Endothelial cell of umbilical vein (primary cell): Measurements from ENCODE around the gene CAPN2. TPM values are rescaled to one million over a fixed set of nuclear protein-coding genes. Genes with fewer than 3 reads are reported as not detected.
A peak's percentile ranks its signal among the peaks of the same experiment; 100 is the strongest.

Experiments
- BruUV-seq: library from RNA; stranded (reverse); fragments of 400-500 nt; replicated peaks from 2 replicates; lab custom pipeline; 2021; lab: Mats Ljungman, UMichigan
- CTCF ChIA-PET: fragments of 300-600, 350-600 bp; sonication (Branson Sonifier 250); formaldehyde crosslinking; loops from one replicate; lab custom pipeline; 2021; ENCODE audit warnings: antibody characterized with exemption, inconsistent platforms; lab: Charles Lee
- POLR2A ChIA-PET: fragments of 300-600, 350-600 bp; sonication (Branson Sonifier 250); formaldehyde crosslinking; loops from one replicate; lab custom pipeline; 2021; ENCODE audit warnings: antibody characterized with exemption, inconsistent platforms; lab: Charles Lee
- DNase-seq: peaks from one replicate; pipeline ENCODE4 v3.0.0-alpha.2; 2011; ENCODE audit warnings: low read depth, low spot score
- FAIRE-seq: peaks from 2 replicates; lab custom pipeline; 2011; peaks lifted over from hg19 to GRCh38; lab: Jason Lieb, UNC
- H2AFZ ChIP-seq: 2 replicates; pipeline ENCODE4 v1.6.0; 2012; ENCODE audit warnings: low read depth, low read length, control low read depth, inconsistent platforms
- H3K27ac ChIP-seq: 2 replicates; pipeline ENCODE4 v1.5.1; 2011; ENCODE audit warnings: low read depth, mild to moderate bottlenecking, control low read depth, low read length, moderate library complexity; ENCODE audit not compliant: insufficient read depth
- H3K27me3 ChIP-seq, 2 experiments: 2 replicates each; pipeline versions ENCODE4 v1.6.0 to v1.6.1; 2011; ENCODE audit warnings: low read length in 2 of 2, mixed read lengths in 1 of 2; ENCODE audit not compliant: control insufficient read depth in 2 of 2, insufficient read depth in 2 of 2
- H3K36me3 ChIP-seq, 2 experiments: 2 replicates in 1 of 2; 3 replicates in 1 of 2; pipeline ENCODE4 v1.5.1; 2011; ENCODE audit warnings: low read length in 2 of 2, mild to moderate bottlenecking in 1 of 2, moderate library complexity in 1 of 2; ENCODE audit not compliant: control insufficient read depth in 2 of 2, insufficient read depth in 2 of 2; ENCODE audit errors: extremely low read depth in 1 of 2
- H3K4me1 ChIP-seq: 3 replicates; pipeline ENCODE4 v1.5.1; 2011; ENCODE audit warnings: mild to moderate bottlenecking, low read length; ENCODE audit not compliant: control insufficient read depth, insufficient read depth; ENCODE audit errors: extremely low read depth
- H3K4me2 ChIP-seq: 2 replicates; pipeline ENCODE4 v1.6.1; 2011; ENCODE audit warnings: low read length, control low read depth, mixed read lengths; ENCODE audit not compliant: insufficient read depth
- H3K4me3 ChIP-seq, 3 experiments: fragments of 200-600 bp in 1 of 3; sonication (generic), shearing (Covaris generic) in 1 of 3; replicated peaks in 1 of 3; 2 replicates each; pipeline ENCODE4 v1.5.1; 2011 to 2016; ENCODE audit warnings: control low read depth in 3 of 3, low read length in 3 of 3, mild to moderate bottlenecking in 2 of 3, inconsistent platforms in 1 of 3, low read depth in 1 of 3, moderate library complexity in 1 of 3; ENCODE audit not compliant: insufficient read depth in 1 of 3
- H3K79me2 ChIP-seq: 2 replicates; pipeline ENCODE4 v1.6.0; 2012; ENCODE audit warnings: low read length, inconsistent platforms; ENCODE audit not compliant: control insufficient read depth, insufficient read depth
- H3K9ac ChIP-seq: replicated peaks from 2 replicates; pipeline ENCODE3; 2011; ENCODE audit warnings: low read length, control low read depth; ENCODE audit not compliant: insufficient read depth; ENCODE audit errors: extremely low read depth
- H3K9me1 ChIP-seq: replicated peaks from 3 replicates; pipeline ENCODE4 v1.6.0; 2011; ENCODE audit warnings: mild to moderate bottlenecking, low read length; ENCODE audit not compliant: control insufficient read depth, insufficient read depth; ENCODE audit errors: extremely low read depth
- H3K9me3 ChIP-seq: replicated peaks from 2 replicates; pipeline ENCODE4 v1.5.1; 2012; ENCODE audit warnings: low read length, inconsistent platforms; ENCODE audit not compliant: control insufficient read depth, insufficient read depth
- H4K20me1 ChIP-seq: replicated peaks from 2 replicates; pipeline ENCODE3; 2011; ENCODE audit warnings: mild to moderate bottlenecking, low read length; ENCODE audit not compliant: control insufficient read depth, insufficient read depth; ENCODE audit errors: extremely low read depth
- CTCF ChIP-seq, 2 donors: IDR thresholded peaks; 1 replicate in 1 of 2; 2 replicates in 1 of 2; pipeline ENCODE4 v1.5.1; 2011; ENCODE audit warnings: low read length in 2 of 2, mild to moderate bottlenecking in 2 of 2, moderate library complexity in 2 of 2, control low read depth in 1 of 2, inconsistent platforms in 1 of 2, low read depth in 1 of 2; ENCODE audit not compliant: insufficient read depth in 1 of 2; ENCODE audit errors: extremely low read depth in 1 of 2
- EZH2 ChIP-seq: IDR thresholded peaks from 2 replicates; pipeline ENCODE4 v1.6.1; 2012; ENCODE audit warnings: borderline replicate concordance, low read depth, mild to moderate bottlenecking, moderate library complexity, low read length, inconsistent platforms; ENCODE audit not compliant: severe bottlenecking
- GATA2 ChIP-seq: IDR thresholded peaks from 2 replicates; pipeline ENCODE4 v1.7.0; 2011; ENCODE audit warnings: low read depth, mild to moderate bottlenecking, moderate library complexity, mixed read lengths, low read length; ENCODE audit not compliant: insufficient read length, insufficient read depth
- JUN ChIP-seq: IDR thresholded peaks from 2 replicates; pipeline ENCODE4 v1.6.1; 2011; ENCODE audit warnings: borderline replicate concordance, low read depth; ENCODE audit not compliant: insufficient read length, insufficient read depth
- POLR2AphosphoS5 ChIP-seq: IDR thresholded peaks from 2 replicates; pipeline ENCODE4 v1.6.1; 2012; ENCODE audit warnings: low read depth, mild to moderate bottlenecking, control low read depth, low read length, moderate library complexity; ENCODE audit not compliant: insufficient read depth
- dilution Hi-C: fragments of 300-500 bp; cut with MboI; formaldehyde crosslinking; loops from one replicate; pipeline ENCODE4 v1.15.0; 2019; ENCODE audit warnings: low sequenced_read_pairs; ENCODE audit not compliant: extremely low pct_ligation_motif_present
- intact Hi-C: fragments of 100-400 bp; cut with micrococcal nuclease; formaldehyde crosslinking; loops from one replicate; pipeline ENCODE4 v1.10.0; 2022
- polyA plus RNA-seq, 4 experiments: library from polyadenylated mRNA; depleted of rRNA in 3 of 4; stranded (reverse) in 3 of 4; unstranded in 1 of 4; fragments of >200 nt; gene quantifications; 2 replicates each; pipeline versions ENCODE4 v1.2.1 to v1.2.3, GENCODE V29; 2011 to 2012; ENCODE audit warnings: missing spikeins in 1 of 4
- total RNA-seq: library from RNA; stranded (reverse); gene quantifications from 2 replicates; pipeline ENCODE4 v1.2.3, GENCODE V29; 2021

Gene CAPN2
- total and polyA plus RNA-seq, 2 donors (not counting 3 experiments of a cell fraction or from before 2014, with no cell fraction given), result 110 to 420 TPM

GRCh38 chr1:223811634-223812101 is 99.3 kb downstream of the CAPN2 start:
- peak; percentile 68 for DNase-seq
- intact Hi-C loops, result loop anchor here (1.0 to 5.0 kb wide), 4 partner anchors 35 to 521 kb away; partner anchors contain the start of gene FBXO28

More at GRCh38 chr1:223811634-223812101, 99.3 kb downstream of the CAPN2 start:
- POLR2A ChIA-PET, result interaction anchor here (0.6 kb wide), 1 partner anchor 371 kb away, joined by 3 read pairs; the partner anchor contains the start of gene DEGS1
- Histone ChIP-seq H4K20me1 (no peaks in the 10 kb centered on the region), H3K4me1 (peaks cover 17% of the 10 kb centered on the region), H3K9me1 (peaks cover 2% of the 10 kb centered on the region), H3K79me2 (peaks cover 18% of the 10 kb centered on the region), H3K27ac (no peak overlapping the region), H3K9ac (no peak overlapping the region), H3K4me2 (no peak overlapping the region), H3K9me3 (no peaks in the 10 kb centered on the region), H3K36me3 (peaks cover 5 to 8% of the 10 kb centered on the region in 2 experiments), H3K4me3 (no peak overlapping the region), H3K27me3 (no peaks in the 10 kb centered on the region), H2AFZ (no peak overlapping the region)
- CTCF ChIA-PET, result interaction anchor here (0.6 to 2.7 kb wide), 22 partner anchors 8 to 295 kb away, joined by 3 to 41 read pairs (median 5); partner anchors contain the start of gene TP53BP2
- TF ChIP-seq EZH2, result no peak
- TF ChIP-seq CTCF (IDR thresholded peaks at IDR 0.05; ENCODE audit: extremely low read depth in 1 of 2, insufficient read depth in 1 of 2, low read depth in 1 of 2, low read length in 2 of 2), result peak; percentile 18 to 22
- no peak for TF ChIP-seq JUN
- TF ChIP-seq GATA2, result no peak
- no peak for TF ChIP-seq POLR2AphosphoS5
- dilution Hi-C loops, result no loop called here
- peak; percentile 78 for FAIRE-seq
- no TSS peak for BruUV-seq
